ENCODE measurements around the gene ZBTB7C.
"Not testable (repeated sequence)": the region's sequence is repeated elsewhere in the genome, so short reads cannot be mapped to it uniquely, and the experiment has no call there.

Gene ZBTB7C

DNA sequence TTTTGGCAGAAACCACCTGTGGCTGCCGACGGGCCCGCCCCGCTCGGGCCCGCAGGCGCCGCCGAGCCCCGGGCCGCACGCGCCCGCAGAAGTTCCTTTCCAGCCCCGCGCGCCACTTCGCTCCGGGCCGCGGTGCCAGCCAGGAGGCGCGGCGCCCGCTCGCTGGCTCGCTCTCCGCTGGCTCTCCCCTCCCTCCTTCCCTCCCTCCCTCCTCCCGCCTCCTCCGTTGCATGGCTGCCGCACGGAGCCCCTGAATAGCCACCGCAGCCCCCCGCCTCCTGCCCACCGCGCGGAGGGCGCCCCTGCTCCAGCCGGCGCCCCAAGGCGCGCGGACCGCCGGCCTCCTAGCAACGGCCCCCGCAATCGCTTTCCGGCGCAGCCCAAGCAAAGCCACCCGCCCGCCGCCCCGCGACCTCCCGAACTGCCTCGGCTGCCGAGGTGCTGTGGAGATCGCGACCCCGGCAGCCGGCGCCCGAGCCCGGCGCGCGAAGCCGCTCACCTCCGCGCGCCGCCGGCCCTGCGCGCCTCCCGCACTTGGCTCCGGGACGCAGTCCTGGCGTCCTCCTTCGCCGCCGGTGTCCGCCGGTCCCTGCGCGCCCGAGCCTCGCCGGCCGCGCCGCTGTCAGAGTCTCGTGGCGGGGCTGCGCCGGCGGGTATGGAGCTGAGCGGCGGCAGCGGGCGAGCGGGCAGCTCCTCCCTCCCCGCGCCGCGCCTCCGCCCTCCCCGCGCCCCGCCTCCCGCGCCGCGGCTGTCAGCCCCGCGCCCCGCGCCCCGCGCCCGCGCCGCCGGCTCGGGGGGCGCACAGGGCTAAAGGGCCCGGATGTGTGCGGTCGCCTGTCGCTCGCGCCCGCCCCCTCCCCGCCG, at the start of gene ZBTB7C:
ZBTB7C (minus strand) TSS at position 657 of the 864 bp plus-strand sequence.
- DNase-seq: peak; percentile 37

DNA sequence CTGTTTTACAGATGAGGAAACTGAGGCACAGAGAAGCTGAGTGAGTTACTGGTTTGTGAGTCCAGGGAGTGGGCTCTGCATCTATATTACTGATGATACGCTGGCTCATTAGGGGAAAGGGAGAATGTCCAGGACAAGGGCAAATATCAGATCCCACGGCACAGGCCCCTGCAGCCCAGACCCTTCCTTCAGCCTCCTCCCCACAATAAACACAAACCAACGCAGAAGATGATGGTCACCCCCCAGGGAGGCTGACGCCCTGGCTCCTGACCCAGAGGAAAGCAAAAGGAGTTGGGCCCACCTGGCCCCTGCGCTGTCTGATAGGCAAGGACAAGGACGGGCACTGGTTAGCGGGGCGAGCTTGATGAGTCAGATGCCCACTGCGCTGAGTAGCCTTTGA, 47.7 kb upstream of the ZBTB7C start:
- DNase-seq: no peak

DNA sequence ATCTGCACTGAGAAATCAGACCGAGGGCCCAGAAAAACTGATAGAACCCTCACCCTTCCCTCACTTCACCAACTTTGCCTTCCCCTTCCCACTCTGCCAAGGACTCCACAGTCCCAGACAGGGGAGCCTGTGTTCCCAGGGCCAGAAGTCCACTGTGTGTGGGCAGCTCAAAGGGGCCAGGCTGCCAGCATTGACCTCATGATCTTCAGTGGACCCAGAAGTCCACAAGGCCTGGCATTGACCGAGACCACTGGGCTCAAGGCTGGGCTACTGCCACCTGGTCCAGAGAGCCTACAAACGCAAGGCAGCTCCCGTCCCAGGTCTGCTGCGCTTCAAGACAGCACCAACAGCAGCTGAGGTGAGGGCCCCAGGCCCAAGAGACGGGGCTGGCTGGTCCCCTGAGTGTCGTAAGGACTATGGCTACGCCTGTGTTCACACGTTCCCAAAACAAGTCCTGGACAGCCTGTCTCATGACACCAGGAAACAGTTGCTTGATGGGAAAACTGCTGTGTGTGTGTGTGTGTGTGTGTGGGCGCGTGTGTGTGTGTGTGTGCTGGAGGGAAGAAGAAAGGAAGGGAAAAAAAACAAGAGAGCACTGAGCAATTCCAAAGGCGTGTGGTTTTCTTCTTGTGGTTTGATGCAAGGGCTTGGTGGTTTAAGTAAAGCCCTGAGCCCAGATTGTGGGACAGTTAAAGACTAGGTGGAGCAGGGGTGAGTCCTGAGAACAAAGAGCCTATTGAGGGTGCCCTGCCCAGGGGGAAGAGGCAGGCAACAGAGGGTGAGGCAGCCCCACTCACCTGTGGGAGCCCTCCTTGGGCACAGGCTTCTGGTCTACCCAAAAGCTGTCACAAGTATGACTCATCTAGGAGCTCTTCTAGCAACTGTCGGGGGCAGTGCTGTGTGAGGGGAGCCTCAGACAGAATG, 46.6 kb upstream of the ZBTB7C start:
- DNase-seq: no peak

DNA sequence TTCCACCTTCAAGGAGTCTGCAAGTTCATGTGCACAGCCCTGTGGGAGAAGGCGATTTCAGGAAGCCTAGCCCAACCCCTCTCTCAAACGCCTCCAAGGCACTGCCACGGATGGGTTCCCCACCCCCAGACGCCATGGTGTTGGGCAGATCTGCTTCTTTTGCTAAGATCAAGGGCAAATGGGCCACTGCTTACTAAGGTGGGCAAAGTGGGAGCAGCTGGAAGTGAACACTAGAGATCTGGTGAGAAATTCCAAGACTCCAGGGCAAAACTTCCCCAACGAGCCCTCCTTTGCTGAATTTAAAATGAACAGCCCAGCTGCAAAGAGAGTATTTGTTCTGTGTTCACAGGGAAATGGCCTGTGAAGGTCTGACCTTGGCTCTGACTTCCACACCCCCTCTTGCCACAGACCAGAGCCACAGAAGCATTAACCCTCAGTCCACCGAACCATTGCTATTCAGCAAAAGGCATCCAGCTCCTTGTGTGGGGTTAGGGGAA, 45.1 kb upstream of the ZBTB7C start:
- DNase-seq: no peak

DNA sequence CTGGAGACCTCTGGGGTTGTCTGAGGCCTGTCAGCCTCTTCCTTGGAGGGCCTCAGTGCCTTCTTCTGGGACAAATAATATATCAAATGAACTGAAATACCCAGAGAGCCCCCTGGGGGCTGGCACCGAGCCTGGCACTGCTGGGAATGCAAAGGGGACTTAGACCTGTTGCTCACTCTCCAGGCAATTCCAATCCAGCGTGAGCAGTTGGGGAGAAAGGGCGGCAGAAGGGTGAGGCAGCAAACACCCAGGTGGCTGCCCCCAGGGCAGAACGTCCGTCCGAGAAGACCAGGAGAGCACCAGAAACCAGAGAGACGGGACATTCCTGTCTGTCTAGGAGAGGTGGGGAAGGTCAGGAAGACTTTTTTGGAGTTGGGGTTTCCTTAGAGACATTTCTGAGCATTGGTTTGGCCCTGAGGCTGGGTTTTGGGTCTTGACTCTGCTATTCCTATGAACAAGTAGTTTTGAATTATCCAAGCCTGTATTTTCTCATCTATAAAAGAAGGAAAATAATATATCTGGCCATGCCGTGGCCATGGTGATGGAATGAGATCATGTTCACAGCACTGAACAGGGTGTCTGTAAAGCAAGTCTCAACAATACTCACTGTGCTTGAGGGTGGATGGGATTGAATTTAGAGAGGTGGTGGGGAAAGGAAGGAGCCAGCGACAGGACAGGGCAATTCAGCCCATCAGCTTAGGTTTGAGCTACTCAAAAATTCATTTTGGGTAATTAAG, 44.3 kb upstream of the ZBTB7C start:
- DNase-seq: no peak

DNA sequence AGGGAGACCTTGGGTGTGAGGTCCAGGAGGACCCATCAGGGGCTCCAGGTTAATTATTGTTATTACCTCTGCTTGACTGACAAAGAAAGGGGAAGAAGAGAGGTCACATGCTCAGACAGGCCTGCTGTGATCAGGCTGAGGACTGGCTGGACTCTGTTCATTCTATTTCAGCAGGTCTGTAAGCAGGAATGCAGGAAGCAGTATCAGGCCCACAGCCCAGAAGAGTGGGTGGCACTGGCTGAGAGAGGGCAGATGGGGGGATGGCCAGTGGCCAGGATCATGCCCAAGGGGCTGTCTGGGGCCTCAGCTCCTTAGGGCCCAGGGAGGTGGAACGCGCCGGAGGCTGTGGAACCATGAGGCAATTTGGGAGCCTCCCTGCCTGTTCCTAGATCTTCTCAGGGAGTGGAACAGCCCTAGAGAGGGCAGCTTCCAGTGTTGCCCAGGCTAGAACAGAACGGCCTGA, 43.7 kb upstream of the ZBTB7C start:
- no peak for DNase-seq

DNA sequence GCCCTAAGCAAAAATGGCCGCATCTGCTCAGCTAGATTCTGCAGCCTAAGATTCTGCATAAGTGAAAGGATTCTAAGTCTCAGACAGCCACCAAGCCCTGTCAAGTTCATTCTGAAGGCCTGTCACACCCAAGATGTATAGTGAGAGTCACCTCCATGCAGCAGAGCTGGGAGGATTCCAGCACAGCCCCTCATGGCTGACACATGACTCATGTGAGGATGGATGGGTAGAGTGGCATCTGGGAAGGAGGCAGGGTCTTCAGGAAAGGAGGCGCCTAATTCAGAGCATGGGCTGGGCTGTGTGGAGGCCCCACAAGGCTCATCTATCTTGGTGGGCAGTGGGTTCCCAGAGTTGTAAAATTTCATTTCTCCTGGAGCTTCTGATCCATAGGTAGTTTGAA, 41.5 kb upstream of the ZBTB7C start:
- DNase-seq: no peak

DNA sequence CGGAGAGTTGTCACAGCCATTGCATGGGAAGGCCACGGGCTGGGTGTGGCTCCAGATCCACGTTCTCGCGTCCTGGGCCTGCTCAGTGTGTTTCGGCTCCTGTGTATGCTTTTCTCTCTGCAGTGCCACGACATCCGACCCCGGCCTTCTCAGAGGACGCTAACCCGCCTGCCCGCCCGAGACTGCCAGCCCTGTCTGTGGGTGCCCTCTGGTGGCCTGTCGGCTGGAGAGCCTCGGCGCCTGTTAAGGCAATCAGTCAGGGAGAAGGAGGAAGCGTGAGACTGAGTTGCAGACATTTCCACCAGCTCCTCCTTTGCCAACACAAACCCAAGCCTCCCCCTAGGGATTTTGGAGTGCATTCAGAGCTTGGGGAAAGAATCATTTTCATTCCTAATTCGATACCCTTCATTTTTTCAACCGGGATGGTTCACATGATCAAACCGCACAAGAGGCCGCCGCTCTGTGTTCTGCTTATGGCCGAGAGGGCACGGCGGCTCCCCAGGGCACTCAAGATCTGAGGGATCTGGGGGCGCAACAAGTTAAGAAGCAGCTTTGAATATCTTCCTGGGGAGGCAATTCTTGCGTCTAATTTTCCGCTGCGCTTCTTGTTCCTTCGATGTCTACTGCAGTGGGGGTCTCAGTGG, 37.5 kb upstream of the ZBTB7C start:
- peak; percentile 83 for DNase-seq

DNA sequence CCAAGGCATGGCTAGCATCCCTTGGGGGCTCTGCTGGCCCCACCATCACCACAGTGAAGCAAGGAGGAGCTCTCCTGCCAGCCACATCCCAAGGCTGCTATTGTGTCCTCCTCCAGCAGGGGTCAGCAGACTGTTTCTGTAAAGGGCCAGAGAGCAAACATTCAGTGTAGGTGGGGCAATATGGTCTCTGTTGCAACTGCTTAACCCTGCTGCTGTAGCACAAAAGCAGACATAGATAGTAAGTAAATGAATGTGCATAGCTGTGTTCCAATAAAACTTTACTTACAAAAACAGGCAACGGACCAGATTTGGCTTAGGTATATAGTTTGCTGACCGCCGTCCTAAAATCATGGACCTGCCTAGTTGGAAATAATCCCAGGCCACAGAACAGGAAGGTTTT, 36.4 kb upstream of the ZBTB7C start:
- DNase-seq: peak; percentile 64

DNA sequence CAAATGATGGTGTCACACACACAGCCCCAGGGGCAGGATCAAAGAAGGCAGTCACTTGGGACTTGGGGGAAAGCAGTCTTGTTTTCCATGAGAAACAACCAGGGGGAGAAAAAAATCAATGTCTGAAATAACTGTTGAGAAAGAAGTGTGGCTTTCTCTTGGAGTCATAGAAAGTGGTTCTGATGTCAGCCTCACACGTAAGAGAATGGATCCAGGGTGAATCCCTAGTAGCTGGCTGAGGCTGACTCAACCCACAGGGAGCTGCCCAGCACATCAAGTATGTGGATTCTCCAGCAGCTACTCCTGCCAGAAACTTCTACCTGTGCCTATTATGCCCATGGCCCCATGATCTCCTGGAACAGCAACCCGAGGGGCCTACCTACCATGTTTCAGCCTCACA, 33.6 kb upstream of the ZBTB7C start:
- DNase-seq: no peak

DNA sequence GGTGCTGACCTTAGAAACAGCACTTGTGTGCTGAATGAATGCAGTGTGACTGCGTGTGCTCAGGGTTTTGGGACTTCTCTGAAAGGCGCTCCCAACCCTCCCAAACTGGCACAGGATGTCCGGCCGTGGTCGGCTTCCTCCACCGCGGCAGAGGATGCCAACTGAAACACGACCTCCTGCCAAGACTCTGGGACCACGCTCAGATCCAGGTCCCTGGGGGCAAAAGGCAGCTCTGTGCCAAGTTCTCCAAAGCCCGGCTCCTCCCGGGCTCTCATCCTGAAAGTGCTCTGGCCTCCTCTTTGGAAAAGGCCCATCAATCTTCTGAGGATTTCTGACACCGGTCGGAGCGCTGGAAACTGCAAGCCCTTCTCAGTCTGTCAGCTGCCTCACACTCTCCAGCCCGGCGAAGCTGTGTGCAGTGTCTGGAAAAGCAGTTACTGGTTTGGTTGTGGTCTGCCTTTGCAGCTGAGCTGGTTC, 32.3 kb upstream of the ZBTB7C start:
- DNase-seq: no peak

DNA sequence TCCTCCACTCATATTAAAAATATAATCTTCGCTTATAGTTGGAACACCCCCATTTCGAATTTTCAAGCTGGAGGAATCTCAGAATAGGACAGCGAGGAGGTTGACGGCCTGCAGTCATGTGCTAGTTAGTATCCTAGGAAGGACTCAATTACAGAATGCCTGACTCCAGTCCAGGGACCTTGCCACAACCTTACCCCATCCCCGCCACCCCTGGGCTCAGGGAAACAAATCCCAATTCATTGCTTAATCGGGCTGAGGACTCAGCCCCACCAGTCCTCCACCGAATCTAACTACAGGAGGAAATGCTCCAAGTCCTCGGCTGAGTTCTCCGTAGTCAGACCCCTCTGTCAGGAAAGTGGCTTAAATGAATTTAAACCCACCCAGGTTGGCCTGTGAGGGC, 31.7 kb upstream of the ZBTB7C start:
- DNase-seq: no peak

DNA sequence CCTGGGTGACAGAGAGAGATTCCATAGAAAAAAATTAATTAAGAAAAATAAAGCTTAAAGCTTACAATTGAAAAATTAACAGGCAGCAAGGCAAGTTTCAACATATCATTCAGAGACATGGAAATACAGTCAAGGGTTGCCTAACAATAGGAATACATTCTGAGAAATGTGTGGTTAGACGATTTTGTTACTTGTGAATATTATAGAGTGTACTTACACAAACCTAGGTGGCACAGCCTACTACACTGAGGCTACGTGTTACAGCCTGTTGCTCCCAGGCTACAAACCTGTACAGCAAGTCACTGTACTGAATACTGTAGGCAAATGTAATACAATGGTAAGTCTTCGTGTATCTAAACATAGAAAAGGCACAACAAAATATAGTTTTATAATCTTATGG, 27.7 kb upstream of the ZBTB7C start:
- no peak for DNase-seq

DNA sequence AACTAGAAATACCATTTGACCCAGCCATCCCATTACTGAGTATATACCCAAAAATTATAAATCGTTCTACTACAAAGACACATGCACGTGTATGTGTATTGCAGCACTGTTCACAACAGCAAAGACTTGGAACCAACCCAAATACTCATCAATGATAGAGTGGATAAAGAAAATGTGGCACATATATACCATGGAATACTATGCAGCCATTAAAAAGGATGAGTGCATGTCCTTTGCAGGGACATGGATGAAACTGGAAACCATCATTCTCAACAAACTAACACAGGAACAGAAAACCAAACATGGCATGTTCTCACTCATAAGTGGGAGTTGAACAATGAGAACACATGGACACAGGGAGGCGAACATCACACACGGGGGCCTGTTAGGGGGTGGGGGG, 25.2 kb upstream of the ZBTB7C start:
- DNase-seq: not testable (repeated sequence)

DNA sequence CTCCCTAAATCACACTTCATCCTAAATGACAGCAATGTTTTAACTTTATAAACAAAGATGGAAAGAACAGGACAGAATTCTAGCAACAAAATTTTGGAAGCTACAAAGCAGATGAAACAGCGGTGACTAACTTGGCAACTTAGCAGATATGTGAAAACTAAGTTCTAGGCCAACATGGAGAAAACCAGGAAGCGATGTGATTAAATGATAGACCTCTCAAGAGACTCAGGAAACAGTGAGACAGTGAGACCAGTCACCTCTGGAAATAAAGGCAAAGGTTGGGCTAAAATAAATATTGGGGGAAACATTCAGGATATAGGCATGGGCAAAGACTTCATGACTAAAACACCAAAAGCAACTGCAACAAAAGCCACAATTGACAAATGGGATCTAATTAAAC, 24.4 kb upstream of the ZBTB7C start:
- DNase-seq: no peak

DNA sequence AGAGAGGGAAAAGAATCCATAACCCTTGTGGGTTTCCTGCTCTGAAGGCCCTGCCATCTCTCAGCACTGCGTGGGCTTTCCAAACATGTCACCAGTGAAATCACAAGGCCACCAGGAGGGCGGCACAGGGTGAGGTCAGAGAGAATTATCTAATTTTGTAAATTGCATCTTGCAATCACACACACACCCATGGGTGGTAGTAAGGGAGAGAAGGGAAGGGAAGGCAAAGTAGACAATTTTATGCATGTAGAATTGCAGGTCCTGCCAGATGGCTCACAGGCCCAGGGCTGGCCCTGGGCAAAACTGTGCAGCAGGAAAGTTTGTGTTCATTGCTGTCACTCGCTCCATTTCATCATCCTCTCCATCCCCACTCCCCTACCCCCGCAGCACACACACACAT, 21.0 kb upstream of the ZBTB7C start:
- no peak for DNase-seq

DNA sequence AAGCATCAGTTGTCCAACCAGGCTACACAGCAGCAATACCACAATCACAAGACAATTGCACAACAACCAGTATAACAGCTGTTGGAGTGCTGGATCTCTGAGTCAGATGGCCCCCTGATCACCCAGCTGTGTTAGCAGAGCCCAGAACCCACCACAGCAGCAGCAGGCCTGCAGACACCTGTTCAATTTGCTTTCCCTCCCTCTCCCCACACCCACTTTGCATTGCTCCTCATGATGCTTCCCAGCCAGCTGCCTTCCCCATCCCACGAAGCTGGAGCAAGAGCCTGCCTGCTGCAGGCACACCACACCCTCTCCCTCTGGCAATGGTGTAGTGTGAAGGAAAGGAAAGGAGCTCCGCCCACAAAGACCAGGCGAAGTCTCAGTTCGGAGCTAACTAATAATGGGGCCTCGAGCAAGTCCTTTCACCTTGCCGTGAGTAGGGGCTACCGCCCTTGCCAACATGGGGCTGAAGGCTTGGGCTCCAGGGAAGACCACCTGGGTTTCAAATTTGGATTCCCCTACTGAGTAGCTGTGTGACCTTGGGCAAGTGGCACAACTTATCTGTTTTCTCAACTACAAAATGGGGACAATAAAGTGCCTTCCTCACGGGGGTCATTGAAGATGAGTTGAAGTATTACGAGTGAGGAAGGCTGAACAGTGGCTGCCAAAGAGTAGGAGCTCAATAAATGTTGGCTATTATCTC, 19.4 kb upstream of the ZBTB7C start:
- DNase-seq: no peak

DNA sequence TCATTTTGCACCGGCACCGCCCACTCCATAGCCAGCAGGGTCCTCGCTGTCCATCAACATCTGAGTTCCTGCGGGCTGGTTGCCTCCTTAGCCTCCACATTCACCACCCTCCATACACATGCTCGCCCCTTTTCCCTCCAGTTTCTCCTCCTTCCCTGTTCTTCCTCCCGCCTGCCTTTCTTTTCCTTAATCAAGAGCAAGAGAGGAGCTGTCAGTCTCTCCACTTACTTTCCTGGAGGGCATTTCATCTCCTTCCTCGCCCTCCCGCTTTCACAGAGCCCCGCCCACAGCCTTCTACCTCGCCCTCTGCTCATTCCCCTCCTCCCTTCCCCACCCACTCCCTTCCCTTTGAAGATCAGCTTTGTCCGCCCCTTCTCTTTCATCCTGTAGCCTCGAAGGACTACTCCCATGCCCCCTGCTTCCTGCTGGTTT, 13.8 kb upstream of the ZBTB7C start:
- no peak for DNase-seq

DNA sequence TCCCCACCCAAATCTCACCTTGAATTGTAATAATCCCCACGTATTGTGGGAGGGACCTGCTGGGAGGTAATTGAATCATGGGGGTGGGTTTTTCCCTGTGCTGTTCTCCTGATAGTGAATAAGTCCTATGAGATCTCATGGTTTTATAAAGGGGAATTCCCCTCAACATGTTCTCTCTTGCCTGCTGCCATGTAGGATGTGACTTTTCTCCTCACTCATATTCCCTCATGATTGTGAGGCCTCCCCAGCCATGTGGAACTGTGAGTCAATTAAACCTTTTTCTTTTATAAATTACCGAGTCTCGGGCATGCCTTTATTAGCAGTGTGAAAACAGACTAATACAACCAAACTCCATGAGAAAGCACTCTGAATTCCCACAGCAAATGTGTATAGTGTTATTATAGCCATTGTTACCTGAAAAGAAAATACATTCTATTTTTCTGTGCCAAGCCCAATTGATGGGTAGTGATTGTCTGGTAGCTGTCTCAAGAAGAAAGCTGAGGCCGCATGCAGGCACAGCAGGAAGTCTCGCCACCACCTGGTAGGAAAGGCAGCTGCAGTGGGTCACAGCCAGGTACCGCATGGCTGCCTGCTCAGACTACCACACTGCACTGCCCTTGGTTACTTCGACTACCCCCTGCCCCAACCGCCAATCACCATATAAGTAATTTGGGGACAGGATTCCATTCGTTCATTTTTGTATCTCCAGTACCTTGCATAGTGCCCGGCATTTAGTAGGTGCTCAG, 10.3 kb upstream of the ZBTB7C start:
- DNase-seq: no peak

DNA sequence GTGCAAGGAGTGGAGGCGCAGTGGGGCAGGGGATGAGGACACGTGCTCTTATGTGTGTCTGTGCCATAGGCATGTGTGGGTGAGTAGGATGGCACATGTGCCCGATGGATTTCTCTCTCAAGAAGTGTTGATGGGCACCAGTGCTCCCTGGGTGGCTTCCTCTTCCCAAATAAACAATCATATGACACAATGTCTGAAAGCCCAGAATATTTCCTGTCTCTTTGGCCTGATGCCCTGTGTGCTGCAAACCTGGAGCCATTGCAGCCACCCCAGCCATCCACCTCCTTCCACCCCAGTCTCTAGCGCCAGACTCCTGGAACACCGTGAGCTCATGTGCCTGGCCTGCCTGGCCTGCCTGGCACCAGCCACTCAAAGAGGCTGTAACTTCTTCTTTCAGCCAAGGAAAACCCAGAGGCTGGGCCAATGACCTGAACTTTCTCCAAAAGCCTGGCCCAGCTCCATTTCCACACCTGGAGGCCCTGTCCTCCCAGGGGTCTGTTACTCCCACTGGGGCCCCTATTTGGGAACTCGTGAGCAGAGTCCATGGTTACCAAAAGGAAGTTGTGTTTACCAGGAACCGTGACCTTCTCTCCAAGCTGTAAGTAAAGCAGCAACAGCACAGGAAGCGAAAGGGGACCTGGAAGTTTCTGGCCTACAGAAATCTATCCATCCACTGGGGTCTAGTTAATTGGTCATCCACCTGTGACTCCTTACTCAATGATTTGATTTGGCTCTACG, 9.5 kb upstream of the ZBTB7C start:
- DNase-seq: no peak
